Vagina (tissue), 2 donors: ENCODE results near the gene PTP4A2.

Experiments used
- CTCF ChIP-seq, 3 experiments: fragments of 450-650 bp in 2 of 3; fragments of 200-600 bp in 1 of 3; sonication (generic) in 1 of 3; IDR thresholded peaks; one replicate each; pipeline ENCODE4 v1.5.1; 2017 to 2019; ENCODE audit warnings: antibody characterized with exemption in 3 of 3, mild to moderate bottlenecking in 2 of 3, moderate library complexity in 2 of 3
- POLR2A ChIP-seq, 2 donors: fragments of 450-650 bp; IDR thresholded peaks; one replicate each; pipeline ENCODE4 v1.6.1; 2017; ENCODE audit warnings: antibody characterized with exemption in 2 of 2, mild to moderate bottlenecking in 2 of 2, moderate library complexity in 2 of 2
- POLR2AphosphoS5 ChIP-seq, 2 donors: sonication (generic); formaldehyde crosslinking; IDR thresholded peaks; one replicate each; pipeline ENCODE4 v1.9.0; 2017; ENCODE audit warnings: antibody characterized with exemption in 2 of 2, mild to moderate bottlenecking in 2 of 2, low read depth in 1 of 2; ENCODE audit not compliant: insufficient read depth in 1 of 2

GRCh38 chr1:31877544-31877943, 60.6 kb downstream of the PTP4A2 start:
- TF ChIP-seq CTCF (IDR thresholded peaks at IDR 0.05): no peak
- TF ChIP-seq POLR2A (IDR thresholded peaks at IDR 0.05): no peak
- TF ChIP-seq POLR2AphosphoS5 (IDR thresholded peaks at IDR 0.05; ENCODE audit: insufficient read depth in 1 of 2, low read depth in 1 of 2): no peak
